Endothelial cell of umbilical vein (primary cell): ENCODE data around the gene SNX19. TPM values are rescaled to one million over a fixed set of nuclear protein-coding genes. Genes with fewer than 3 reads are reported as not detected.

ENCODE experiments used
- BruUV-seq: library from RNA; stranded (reverse); fragments of 400-500 nt; replicated peaks from 2 replicates; lab custom pipeline; 2021; lab: Mats Ljungman, UMichigan
- CTCF ChIA-PET: fragments of 300-600, 350-600 bp; sonication (Branson Sonifier 250); formaldehyde crosslinking; loops from one replicate; lab custom pipeline; 2021; ENCODE audit warnings: antibody characterized with exemption, inconsistent platforms; lab: Charles Lee
- POLR2A ChIA-PET: fragments of 300-600, 350-600 bp; sonication (Branson Sonifier 250); formaldehyde crosslinking; loops from one replicate; lab custom pipeline; 2021; ENCODE audit warnings: antibody characterized with exemption, inconsistent platforms; lab: Charles Lee
- DNase-seq: peaks from one replicate; pipeline ENCODE4 v3.0.0-alpha.2; 2011; ENCODE audit warnings: low read depth, low spot score
- FAIRE-seq: peaks from 2 replicates; lab custom pipeline; 2011; peaks lifted over from hg19 to GRCh38; lab: Jason Lieb, UNC
- H2AFZ ChIP-seq: 2 replicates; pipeline ENCODE4 v1.6.0; 2012; ENCODE audit warnings: low read depth, low read length, control low read depth, inconsistent platforms
- H3K27ac ChIP-seq: 2 replicates; pipeline ENCODE4 v1.5.1; 2011; ENCODE audit warnings: low read depth, mild to moderate bottlenecking, control low read depth, low read length, moderate library complexity; ENCODE audit not compliant: insufficient read depth
- H3K27me3 ChIP-seq, 2 experiments: 2 replicates each; pipeline versions ENCODE4 v1.6.0 to v1.6.1; 2011; ENCODE audit warnings: low read length in 2 of 2, mixed read lengths in 1 of 2; ENCODE audit not compliant: control insufficient read depth in 2 of 2, insufficient read depth in 2 of 2
- H3K36me3 ChIP-seq, 2 experiments: 2 replicates in 1 of 2; 3 replicates in 1 of 2; pipeline ENCODE4 v1.5.1; 2011; ENCODE audit warnings: low read length in 2 of 2, mild to moderate bottlenecking in 1 of 2, moderate library complexity in 1 of 2; ENCODE audit not compliant: control insufficient read depth in 2 of 2, insufficient read depth in 2 of 2; ENCODE audit errors: extremely low read depth in 1 of 2
- H3K4me1 ChIP-seq: 3 replicates; pipeline ENCODE4 v1.5.1; 2011; ENCODE audit warnings: mild to moderate bottlenecking, low read length; ENCODE audit not compliant: control insufficient read depth, insufficient read depth; ENCODE audit errors: extremely low read depth
- H3K4me2 ChIP-seq: 2 replicates; pipeline ENCODE4 v1.6.1; 2011; ENCODE audit warnings: low read length, control low read depth, mixed read lengths; ENCODE audit not compliant: insufficient read depth
- H3K4me3 ChIP-seq, 3 experiments: fragments of 200-600 bp in 1 of 3; sonication (generic), shearing (Covaris generic) in 1 of 3; replicated peaks in 1 of 3; 2 replicates each; pipeline ENCODE4 v1.5.1; 2011 to 2016; ENCODE audit warnings: control low read depth in 3 of 3, low read length in 3 of 3, mild to moderate bottlenecking in 2 of 3, inconsistent platforms in 1 of 3, low read depth in 1 of 3, moderate library complexity in 1 of 3; ENCODE audit not compliant: insufficient read depth in 1 of 3
- H3K79me2 ChIP-seq: 2 replicates; pipeline ENCODE4 v1.6.0; 2012; ENCODE audit warnings: low read length, inconsistent platforms; ENCODE audit not compliant: control insufficient read depth, insufficient read depth
- H3K9ac ChIP-seq: replicated peaks from 2 replicates; pipeline ENCODE3; 2011; ENCODE audit warnings: low read length, control low read depth; ENCODE audit not compliant: insufficient read depth; ENCODE audit errors: extremely low read depth
- H3K9me1 ChIP-seq: replicated peaks from 3 replicates; pipeline ENCODE4 v1.6.0; 2011; ENCODE audit warnings: mild to moderate bottlenecking, low read length; ENCODE audit not compliant: control insufficient read depth, insufficient read depth; ENCODE audit errors: extremely low read depth
- H3K9me3 ChIP-seq: replicated peaks from 2 replicates; pipeline ENCODE4 v1.5.1; 2012; ENCODE audit warnings: low read length, inconsistent platforms; ENCODE audit not compliant: control insufficient read depth, insufficient read depth
- H4K20me1 ChIP-seq: replicated peaks from 2 replicates; pipeline ENCODE3; 2011; ENCODE audit warnings: mild to moderate bottlenecking, low read length; ENCODE audit not compliant: control insufficient read depth, insufficient read depth; ENCODE audit errors: extremely low read depth
- EZH2 ChIP-seq: IDR thresholded peaks from 2 replicates; pipeline ENCODE4 v1.6.1; 2012; ENCODE audit warnings: borderline replicate concordance, low read depth, mild to moderate bottlenecking, moderate library complexity, low read length, inconsistent platforms; ENCODE audit not compliant: severe bottlenecking
- FOS ChIP-seq: IDR thresholded peaks from 2 replicates; pipeline ENCODE4 v1.6.1; 2011; ENCODE audit warnings: mild to moderate bottlenecking, low read length, moderate library complexity, borderline replicate concordance; ENCODE audit not compliant: insufficient read depth
- GATA2 ChIP-seq: IDR thresholded peaks from 2 replicates; pipeline ENCODE4 v1.7.0; 2011; ENCODE audit warnings: low read depth, mild to moderate bottlenecking, moderate library complexity, mixed read lengths, low read length; ENCODE audit not compliant: insufficient read length, insufficient read depth
- JUN ChIP-seq: IDR thresholded peaks from 2 replicates; pipeline ENCODE4 v1.6.1; 2011; ENCODE audit warnings: borderline replicate concordance, low read depth; ENCODE audit not compliant: insufficient read length, insufficient read depth
- MYC ChIP-seq: IDR thresholded peaks from one replicate; pipeline ENCODE4 v1.6.1; 2011; ENCODE audit warnings: mild to moderate bottlenecking, low read depth, low read length
- POLR2A ChIP-seq: IDR thresholded peaks from 2 replicates; pipeline ENCODE4 v1.6.1; 2012; ENCODE audit warnings: low read depth, mild to moderate bottlenecking, control low read depth, low read length
- POLR2AphosphoS5 ChIP-seq: IDR thresholded peaks from 2 replicates; pipeline ENCODE4 v1.6.1; 2012; ENCODE audit warnings: low read depth, mild to moderate bottlenecking, control low read depth, low read length, moderate library complexity; ENCODE audit not compliant: insufficient read depth
- dilution Hi-C: fragments of 300-500 bp; cut with MboI; formaldehyde crosslinking; loops from one replicate; pipeline ENCODE4 v1.15.0; 2019; ENCODE audit warnings: low sequenced_read_pairs; ENCODE audit not compliant: extremely low pct_ligation_motif_present
- intact Hi-C: fragments of 100-400 bp; cut with micrococcal nuclease; formaldehyde crosslinking; loops from one replicate; pipeline ENCODE4 v1.10.0; 2022
- polyA plus RNA-seq, 4 experiments: library from polyadenylated mRNA; depleted of rRNA in 3 of 4; stranded (reverse) in 3 of 4; unstranded in 1 of 4; fragments of >200 nt; gene quantifications; 2 replicates each; pipeline versions ENCODE4 v1.2.1 to v1.2.3, GENCODE V29; 2011 to 2012; ENCODE audit warnings: missing spikeins in 1 of 4
- total RNA-seq: library from RNA; stranded (reverse); gene quantifications from 2 replicates; pipeline ENCODE4 v1.2.3, GENCODE V29; 2021
- TF ChIP-seq, protein P1 (sequence below), 2 donors: IDR thresholded peaks; 1 replicate in 1 of 2; 2 replicates in 1 of 2; pipeline ENCODE4 v1.5.1; 2011; ENCODE audit warnings: low read length in 2 of 2, mild to moderate bottlenecking in 2 of 2, moderate library complexity in 2 of 2, control low read depth in 1 of 2, inconsistent platforms in 1 of 2, low read depth in 1 of 2; ENCODE audit not compliant: insufficient read depth in 1 of 2; ENCODE audit errors: extremely low read depth in 1 of 2
- TF ChIP-seq, protein P2 (sequence below): IDR thresholded peaks from 2 replicates; pipeline ENCODE4 v1.6.1; 2011; ENCODE audit not compliant: insufficient read depth, insufficient read length

Gene SNX19
- total and polyA plus RNA-seq, 2 donors (not counting 3 experiments of a cell fraction or from before 2014, with no cell fraction given): 37.4 to 49.8 TPM

DNA sequence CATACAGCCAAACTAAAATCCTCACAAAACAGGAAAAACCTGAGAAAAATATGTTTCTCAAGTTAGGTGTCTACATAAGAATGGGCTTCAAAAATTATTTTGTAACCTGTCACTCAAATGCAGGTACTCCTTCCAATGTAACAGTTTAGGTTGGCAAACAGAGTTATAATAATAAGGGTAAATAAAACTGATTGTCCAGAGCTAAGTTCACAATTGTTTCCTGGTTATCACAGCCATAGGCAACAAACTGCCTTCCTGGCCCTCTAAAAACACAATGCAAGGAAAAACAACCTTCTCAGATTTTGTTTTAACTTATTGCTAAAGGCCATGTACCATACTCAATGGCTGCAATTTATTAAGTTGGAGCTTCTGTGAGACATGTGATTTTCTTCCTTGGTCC lies 36.4 kb downstream of the SNX19 start:
- FAIRE-seq: no peak
- dilution Hi-C loops: no loop called here
- Histone ChIP-seq H4K20me1 (no peaks in the 10 kb centered on the region), H2AFZ (no peak overlapping the region), H3K9me1 (no peaks in the 10 kb centered on the region), H3K9ac (no peak overlapping the region), H3K4me1 (peaks cover 11% of the 10 kb centered on the region), H3K36me3 (peaks cover 26 to 30% of the 10 kb centered on the region in 2 experiments), H3K9me3 (no peaks in the 10 kb centered on the region), H3K27ac (no peak overlapping the region), H3K79me2 (no peaks in the 10 kb centered on the region), H3K4me3 (no peak overlapping the region), H3K4me2 (no peak overlapping the region), H3K27me3 (no peaks in the 10 kb centered on the region)
- no peak for TF ChIP-seq GATA2
- TF ChIP-seq POLR2AphosphoS5: no peak
- TF ChIP-seq, protein P1, sequence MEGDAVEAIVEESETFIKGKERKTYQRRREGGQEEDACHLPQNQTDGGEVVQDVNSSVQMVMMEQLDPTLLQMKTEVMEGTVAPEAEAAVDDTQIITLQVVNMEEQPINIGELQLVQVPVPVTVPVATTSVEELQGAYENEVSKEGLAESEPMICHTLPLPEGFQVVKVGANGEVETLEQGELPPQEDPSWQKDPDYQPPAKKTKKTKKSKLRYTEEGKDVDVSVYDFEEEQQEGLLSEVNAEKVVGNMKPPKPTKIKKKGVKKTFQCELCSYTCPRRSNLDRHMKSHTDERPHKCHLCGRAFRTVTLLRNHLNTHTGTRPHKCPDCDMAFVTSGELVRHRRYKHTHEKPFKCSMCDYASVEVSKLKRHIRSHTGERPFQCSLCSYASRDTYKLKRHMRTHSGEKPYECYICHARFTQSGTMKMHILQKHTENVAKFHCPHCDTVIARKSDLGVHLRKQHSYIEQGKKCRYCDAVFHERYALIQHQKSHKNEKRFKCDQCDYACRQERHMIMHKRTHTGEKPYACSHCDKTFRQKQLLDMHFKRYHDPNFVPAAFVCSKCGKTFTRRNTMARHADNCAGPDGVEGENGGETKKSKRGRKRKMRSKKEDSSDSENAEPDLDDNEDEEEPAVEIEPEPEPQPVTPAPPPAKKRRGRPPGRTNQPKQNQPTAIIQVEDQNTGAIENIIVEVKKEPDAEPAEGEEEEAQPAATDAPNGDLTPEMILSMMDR (IDR thresholded peaks at IDR 0.05; ENCODE audit: extremely low read depth in 1 of 2, insufficient read depth in 1 of 2, low read depth in 1 of 2, low read length in 2 of 2): no peak
- TF ChIP-seq, protein P2, sequence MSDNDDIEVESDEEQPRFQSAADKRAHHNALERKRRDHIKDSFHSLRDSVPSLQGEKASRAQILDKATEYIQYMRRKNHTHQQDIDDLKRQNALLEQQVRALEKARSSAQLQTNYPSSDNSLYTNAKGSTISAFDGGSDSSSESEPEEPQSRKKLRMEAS: no peak
- TF ChIP-seq FOS: no peak
- TF ChIP-seq MYC: no peak
- TF ChIP-seq POLR2A: no peak
- no peak for TF ChIP-seq EZH2
- no peak for TF ChIP-seq JUN
- DNase-seq: peak; percentile 59
- POLR2A ChIA-PET: no interaction called here
- CTCF ChIA-PET: interaction anchor here (1.3 to 3.0 kb wide), 2 partner anchors 15 to 18 kb away, joined by 7 to 9 read pairs; no protein-coding TSS in a partner anchor
- intact Hi-C loops: no loop called here
- no TSS peak for BruUV-seq
